HL-60/S4 (cell line): Measurements from ENCODE around the gene ISYNA1.

ENCODE experiments used
- in situ Hi-C: fragments of 300-500 bp; cut with MboI; formaldehyde crosslinking; loops from 2 replicates; pipeline ENCODE4 v1.14.3; 2022; ENCODE audit warnings: low sequenced_read_pairs

Gene ISYNA1

GRCh38 chr19:18422530-18423191 is 15.3 kb downstream of the ISYNA1 start:
- in situ Hi-C loops: no loop called here

GRCh38 chr19:18421371-18421959 is 16.5 kb downstream of the ISYNA1 start:
- in situ Hi-C loops: no loop called here

GRCh38 chr19:18420930-18421329 is 17.0 kb downstream of the ISYNA1 start:
- in situ Hi-C loops: no loop called here

- in situ Hi-C loops: loop anchor here (10.0 kb wide), 1 partner anchor 225 kb away; the partner anchor contains the start of gene MPV17L2
These were observed 18.1 kb downstream of the ISYNA1 start for GRCh38 chr19:18419699-18420460.

GRCh38 chr19:18419195-18419698 is 18.7 kb downstream of the ISYNA1 start, which contains the start of gene SSBP4:
Gene SSBP4, plus strand, starts transcription at chr19:18419398. Its CDS starts 251 bp downstream, at chr19:18419649.
- in situ Hi-C loops: loop anchor here (10.0 kb wide), 1 partner anchor 224 kb away; the partner anchor contains the start of gene MPV17L2

- in situ Hi-C loops: loop anchor here (10.0 kb wide), 1 partner anchor 224 kb away; the partner anchor contains the start of gene MPV17L2
These were observed 19.3 kb downstream of the ISYNA1 start for GRCh38 chr19:18418483-18419194.

- in situ Hi-C loops: loop anchor here (10.0 kb wide), 1 partner anchor 223 kb away; the partner anchor contains the start of gene MPV17L2
These were observed 19.9 kb downstream of the ISYNA1 start for GRCh38 chr19:18418029-18418482.

GRCh38 chr19:18417250-18418028 is 20.5 kb downstream of the ISYNA1 start:
- in situ Hi-C loops: loop anchor here (10.0 kb wide), 1 partner anchor 223 kb away; the partner anchor contains the start of gene MPV17L2

- in situ Hi-C loops: loop anchor here (10.0 kb wide), 1 partner anchor 222 kb away; the partner anchor contains the start of gene MPV17L2
These were observed 21.1 kb downstream of the ISYNA1 start for GRCh38 chr19:18416778-18417249.

GRCh38 chr19:18415178-18415867 is 22.6 kb downstream of the ISYNA1 start:
- in situ Hi-C loops: loop anchor here (10.0 kb wide), 1 partner anchor 221 kb away; the partner anchor contains the start of gene MPV17L2

- in situ Hi-C loops: loop anchor here (10.0 kb wide), 1 partner anchor 220 kb away; the partner anchor contains the start of gene MPV17L2
These were observed 23.3 kb downstream of the ISYNA1 start for GRCh38 chr19:18414504-18415177.

- in situ Hi-C loops: loop anchor here (10.0 kb wide), 1 partner anchor 218 kb away; the partner anchor contains the start of gene MPV17L2
These were observed 25.2 kb downstream of the ISYNA1 start for GRCh38 chr19:18412610-18413239.

- in situ Hi-C loops: loop anchor here (10.0 kb wide), 2 partner anchors 133 to 193 kb away; partner anchors contain the start of gene IQCN
These were observed 29.9 kb downstream of the ISYNA1 start for GRCh38 chr19:18408053-18408476.

GRCh38 chr19:18406749-18407148 is 31.2 kb downstream of the ISYNA1 start:
- in situ Hi-C loops: loop anchor here (10.0 kb wide), 2 partner anchors 132 to 192 kb away; partner anchors contain the start of gene IQCN

GRCh38 chr19:18405754-18406153 is 32.2 kb downstream of the ISYNA1 start:
- in situ Hi-C loops: loop anchor here (10.0 kb wide), 2 partner anchors 131 to 191 kb away; partner anchors contain the start of gene IQCN

GRCh38 chr19:18402455-18403248 is 35.3 kb downstream of the ISYNA1 start:
- in situ Hi-C loops: loop anchor here (10.0 kb wide), 2 partner anchors 128 to 188 kb away; partner anchors contain the start of gene IQCN
